SW480 (cell line): Measurements from ENCODE around the gene TIAM2.

Experiments used
- DNase-seq: peaks from one replicate; pipeline ENCODE4 v3.0.0-alpha.2; 2016; ENCODE audit warnings: low spot score

Gene TIAM2

GRCh38 chr6:155061381-155061780 lies 66.3 kb downstream of the TIAM2 start:
- no peak for DNase-seq

- DNase-seq = no peak
These were observed 67.8 kb downstream of the TIAM2 start for GRCh38 chr6:155062866-155063341.

GRCh38 chr6:155064303-155064702 lies 69.2 kb downstream of the TIAM2 start:
- no peak for DNase-seq

GRCh38 chr6:155066361-155066760 lies 71.2 kb downstream of the TIAM2 start:
- DNase-seq = no peak

GRCh38 chr6:155066921-155067680 lies 72.0 kb downstream of the TIAM2 start:
- no peak for DNase-seq

- DNase-seq = no peak
These were observed 73.0 kb downstream of the TIAM2 start for GRCh38 chr6:155067956-155068615.

GRCh38 chr6:155069543-155069942 lies 74.4 kb downstream of the TIAM2 start:
- no peak for DNase-seq

GRCh38 chr6:155075930-155076695 lies 81.0 kb downstream of the TIAM2 start:
- DNase-seq = no peak

GRCh38 chr6:155077331-155077730 lies 82.2 kb downstream of the TIAM2 start:
- no peak for DNase-seq

GRCh38 chr6:155077784-155078183 lies 82.7 kb downstream of the TIAM2 start:
- DNase-seq = no peak

GRCh38 chr6:155078331-155078745 lies 83.2 kb downstream of the TIAM2 start:
- DNase-seq = no peak

- no peak for DNase-seq
These were observed 84.9 kb downstream of the TIAM2 start for GRCh38 chr6:155079985-155080452.

GRCh38 chr6:155080881-155081845 lies 86.0 kb downstream of the TIAM2 start:
- no peak for DNase-seq

- DNase-seq = no peak
These were observed 89.5 kb downstream of the TIAM2 start for GRCh38 chr6:155084431-155085123.

- DNase-seq = peak; percentile 68
These were observed 90.6 kb downstream of the TIAM2 start for GRCh38 chr6:155085582-155086257.

- DNase-seq = no peak
These were observed 93.7 kb downstream of the TIAM2 start for GRCh38 chr6:155088856-155089255.

- DNase-seq = no peak
These were observed 94.6 kb downstream of the TIAM2 start for GRCh38 chr6:155089746-155090145.

GRCh38 chr6:155090166-155090565 lies 95.1 kb downstream of the TIAM2 start:
- no peak for DNase-seq

- no peak for DNase-seq
These were observed 96.6 kb downstream of the TIAM2 start for GRCh38 chr6:155091756-155092155.

- no peak for DNase-seq
These were observed 98.3 kb downstream of the TIAM2 start for GRCh38 chr6:155093430-155093829.
